Stimulated activated CD4-positive, alpha-beta T cell treated with anti-CD3 and anti-CD28 coated beads, TNF-alpha, amount 100 ng/mL, for 24 hours (primary cell): Measurements from ENCODE around the gene GREM1.

Source experiments
- DNase-seq, 3 experiments: peaks; one replicate each; pipeline ENCODE4 v3.0.0-alpha.2; 2020; ENCODE audit warnings: low read depth in 3 of 3

Gene GREM1

GRCh38 chr15:32781781-32782180 lies 64.0 kb downstream of the GREM1 start:
- DNase-seq, result no peak

- no peak for DNase-seq
Measured at GRCh38 chr15:32784581-32784980, 66.8 kb downstream of the GREM1 start.

- no peak for DNase-seq
Measured at GRCh38 chr15:32786906-32787305, 69.1 kb downstream of the GREM1 start.

- DNase-seq, result no peak
Measured at GRCh38 chr15:32787949-32788348, 70.1 kb downstream of the GREM1 start.

GRCh38 chr15:32790352-32790999 lies 72.7 kb downstream of the GREM1 start:
- no peak for DNase-seq

GRCh38 chr15:32792436-32792835 lies 74.6 kb downstream of the GREM1 start:
- no peak for DNase-seq
